ENCODE results near the gene RBM23. TPM values are rescaled to one million over a fixed set of nuclear protein-coding genes. Genes with fewer than 3 reads are reported as not detected.

The RBM23 gene
- total and polyA plus RNA-seq, 9 of the 15 experiments (the other 6 are each of a cell fraction or from before 2014, with no cell fraction given) = 46.0 to 102 (median 58.5) TPM

DNA sequence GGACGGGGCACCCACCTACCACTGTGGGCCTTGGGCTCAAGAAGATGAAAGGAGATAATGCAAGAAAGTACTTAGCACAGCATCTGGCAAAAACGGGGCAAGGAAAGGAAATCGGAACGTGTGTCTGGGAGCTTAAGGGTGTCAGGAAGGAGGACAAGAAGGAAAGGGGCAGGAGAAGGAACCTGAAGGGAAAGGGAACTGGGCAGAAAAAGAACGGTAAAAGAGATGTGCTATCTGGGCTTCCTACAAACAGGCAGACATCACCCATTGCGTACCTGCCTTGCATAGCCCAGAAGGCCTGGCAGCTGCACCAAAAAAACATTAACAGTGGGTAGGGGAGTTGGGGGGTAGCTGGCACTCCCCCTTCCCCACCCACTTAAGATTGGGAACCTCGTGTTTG lies 36.9 kb downstream of the RBM23 start:
- no peak for TF ChIP-seq PCBP1 (IDR thresholded peaks at IDR 0.05; ENCODE audit: low read depth, low read length, poor library complexity, severe bottlenecking)
- peak; percentile 34 for TF ChIP-seq KDM5B (IDR thresholded peaks at IDR 0.05; ENCODE audit: insufficient replicate concordance, low read depth, low read length)
- peak; percentile 29 for TF ChIP-seq POLR2B (IDR thresholded peaks at IDR 0.05; ENCODE audit: low read depth, partially characterized antibody)
- ATAC-seq (no peak), DNase-seq (ENCODE audit: extremely low read depth in 1 of 4, low spot score in 3 of 4) (no peak), FAIRE-seq (no peak)
- peaks cover 14% of the 10 kb centered on the region; the same call in 2 of the 3 replicates for H3K36me3 ChIP-seq (ENCODE audit: control insufficient read depth, insufficient read depth, low read length)
- POLR2A ChIA-PET = interaction anchor here (0.5 to 3.8 kb wide), 9 partner anchors 10 to 1610 kb away, joined by 3 to 60 read pairs (median 3); partner anchors contain the start of gene LRP10
- no peak overlapping the region for H3K4me3 ChIP-seq
- H3K9me1 ChIP-seq (ENCODE audit: control insufficient read depth, insufficient read depth, low read length) = no peaks in the 10 kb centered on the region
- BruUV-seq (replicated peaks) = no TSS peak
- H3K9me3 ChIP-seq (replicated peaks; ENCODE audit: control insufficient read depth, insufficient read depth, low read depth, low read length) = no peaks in the 10 kb centered on the region
- H3K79me2 ChIP-seq (ENCODE audit: control insufficient read depth, insufficient read depth, low read length) = peaks cover under 1% of the 10 kb centered on the region; the same call in 1 of the 3 replicates
- intact Hi-C loops (cut with micrococcal nuclease) = no loop called here
- H3K27ac ChIP-seq (ENCODE audit: extremely low read depth, low read depth, low read length) = no peak overlapping the region
- H2AFZ ChIP-seq (ENCODE audit: low read depth, low read length) = no peak overlapping the region
- peak overlapping the region in 1 of 2 experiments; percentile 76; a peak in 1 of 4 replicates for H3K9ac ChIP-seq (ENCODE audit: insufficient read depth in 1 of 2, low read depth in 2 of 2, low read length in 2 of 2)
- no peak overlapping the region for H3K4me2 ChIP-seq (ENCODE audit: insufficient read depth, low read length)
- peaks cover 5% of the 10 kb centered on the region; the same call in 1 of the 2 replicates for H4K20me1 ChIP-seq (replicated peaks; ENCODE audit: control insufficient read depth, insufficient read depth, low read length)
- peaks cover 20 to 33% of the 10 kb centered on the region in 2 experiments for H3K4me1 ChIP-seq (replicated peaks in 1 of 2; ENCODE audit: control insufficient read depth in 2 of 2, insufficient read depth in 2 of 2, low read length in 2 of 2)
- in situ Hi-C loops (cut with MboI) = no loop called here
- CTCF ChIA-PET (ENCODE audit: low intra/inter-chr PET ratio) = interaction anchor here (1.0 kb wide), 1 partner anchor 9 kb away, joined by 3 read pairs; no protein-coding TSS in a partner anchor
- 37% methylated on average over 7 of the region's 7 CpGs for WGBS (ENCODE audit: insufficient coverage, low coverage, missing lambda C conversion rate)
- H3K27me3 ChIP-seq (ENCODE audit: control insufficient read depth in 2 of 2, insufficient read depth in 2 of 2, low read length in 2 of 2) = no peaks in the 10 kb centered on the region

Data from K562 (cell line).